OCI-LY7 (cell line): ENCODE results near the gene INTS1. TPM values are rescaled to one million over a fixed set of nuclear protein-coding genes. Genes with fewer than 3 reads are reported as not detected.

Source experiments
- BruUV-seq: library from RNA; stranded (reverse); fragments of 400-500 nt; replicated peaks from 2 replicates; lab custom pipeline; 2021; lab: Mats Ljungman, UMichigan
- CTCF ChIA-PET: fragments of 300-600 bp; sonication (Branson Sonifier 250); formaldehyde crosslinking; loops from one replicate; lab custom pipeline; 2022; ENCODE audit warnings: antibody characterized with exemption; ENCODE audit not compliant: unreplicated experiment; lab: Charles Lee
- POLR2A ChIA-PET: fragments of 300-600 bp; sonication (Branson Sonifier 250); formaldehyde crosslinking; loops from one replicate; lab custom pipeline; 2022; ENCODE audit warnings: antibody characterized with exemption; lab: Charles Lee
- DNase-seq: peaks from one replicate; pipeline ENCODE4 v3.0.0-alpha.2; 2015; ENCODE audit warnings: low spot score
- H2AFZ ChIP-seq: fragments of 200-600 bp; sonication (generic), shearing (Covaris generic); 2 replicates; pipeline ENCODE4 v1.6.1; 2014; ENCODE audit warnings: mild to moderate bottlenecking, antibody characterized with exemption, low read length, moderate library complexity
- H3K27ac ChIP-seq: fragments of 200-600 bp; sonication (generic); 2 replicates; pipeline ENCODE4 v1.5.1; 2014; ENCODE audit warnings: mixed run types, low read depth, mild to moderate bottlenecking, moderate library complexity, low read length, inconsistent platforms; ENCODE audit not compliant: poor library complexity, severe bottlenecking
- H3K36me3 ChIP-seq: fragments of 200-600 bp; sonication (generic); 2 replicates; pipeline ENCODE4 v1.6.1; 2014; ENCODE audit warnings: mild to moderate bottlenecking, antibody characterized with exemption, low read length, moderate library complexity, mixed read lengths; ENCODE audit not compliant: insufficient read depth
- H3K4me1 ChIP-seq: fragments of 200-600 bp; sonication (generic); 2 replicates; pipeline ENCODE4 v1.5.1; 2014; ENCODE audit warnings: mild to moderate bottlenecking, low read length; ENCODE audit not compliant: insufficient read depth, poor library complexity, severe bottlenecking
- H3K4me2 ChIP-seq: fragments of 200-600 bp; sonication (generic); 2 replicates; pipeline ENCODE4 v1.6.1; 2014; ENCODE audit warnings: mild to moderate bottlenecking, low read length
- H3K4me3 ChIP-seq: fragments of 200-600 bp; sonication (generic); 2 replicates; pipeline ENCODE4 v1.5.1; 2014; ENCODE audit warnings: mild to moderate bottlenecking, low read depth, low read length; ENCODE audit not compliant: poor library complexity, severe bottlenecking
- H3K79me2 ChIP-seq: fragments of 200-600 bp; sonication (generic); 2 replicates; pipeline ENCODE4 v1.6.1; 2016; ENCODE audit warnings: low read depth, mild to moderate bottlenecking, low read length, moderate library complexity, mixed read lengths; ENCODE audit not compliant: insufficient read depth
- H3K9me2 ChIP-seq: fragments of 200-600 bp; sonication (generic); 2 replicates; pipeline ENCODE4 v1.6.1; 2016; ENCODE audit warnings: mild to moderate bottlenecking, low read length, mixed read lengths; ENCODE audit not compliant: insufficient read depth
- H3K9me3 ChIP-seq: fragments of 200-600 bp; sonication (generic); 2 replicates; pipeline ENCODE4 v1.6.1; 2014; ENCODE audit warnings: mild to moderate bottlenecking, mixed run types, low read length, mixed read lengths
- H4K20me1 ChIP-seq: fragments of 200-600 bp; sonication (generic); 2 replicates; pipeline ENCODE4 v1.6.1; 2014; ENCODE audit warnings: mild to moderate bottlenecking, antibody characterized with exemption, low read length, moderate library complexity, mixed read lengths; ENCODE audit not compliant: insufficient read depth
- EZH2phosphoT487 ChIP-seq: fragments of 200-600 bp; sonication (generic); IDR thresholded peaks from 2 replicates; pipeline ENCODE4 v1.6.1; 2018; ENCODE audit warnings: low read depth, borderline replicate concordance, mild to moderate bottlenecking, mixed run types, antibody characterized with exemption, low read length, moderate library complexity, mixed read lengths
- intact Hi-C: fragments of 100-400 bp; cut with micrococcal nuclease; formaldehyde crosslinking; loops from one replicate; pipeline ENCODE4 v1.10.0; 2022; ENCODE audit not compliant: unreplicated experiment
- total RNA-seq, 2 experiments: library from RNA; depleted of rRNA in 1 of 2; stranded (reverse); fragments of >200 nt in 1 of 2; shearing (Covaris generic) in 1 of 2; gene quantifications; 2 replicates each; pipeline ENCODE4 v1.2.3, GENCODE V29; 2014 to 2022
- TF ChIP-seq, protein P1 (sequence below): fragments of 200-600 bp; sonication (generic); conservative IDR thresholded peaks from 2 replicates; pipeline ENCODE4 v1.5.1; 2014; ENCODE audit warnings: mild to moderate bottlenecking, antibody characterized with exemption, low read length, moderate library complexity, mixed read lengths

Gene INTS1
- total RNA-seq, 2 experiments from 2014 or later, result 83.6 to 188 TPM

DNA sequence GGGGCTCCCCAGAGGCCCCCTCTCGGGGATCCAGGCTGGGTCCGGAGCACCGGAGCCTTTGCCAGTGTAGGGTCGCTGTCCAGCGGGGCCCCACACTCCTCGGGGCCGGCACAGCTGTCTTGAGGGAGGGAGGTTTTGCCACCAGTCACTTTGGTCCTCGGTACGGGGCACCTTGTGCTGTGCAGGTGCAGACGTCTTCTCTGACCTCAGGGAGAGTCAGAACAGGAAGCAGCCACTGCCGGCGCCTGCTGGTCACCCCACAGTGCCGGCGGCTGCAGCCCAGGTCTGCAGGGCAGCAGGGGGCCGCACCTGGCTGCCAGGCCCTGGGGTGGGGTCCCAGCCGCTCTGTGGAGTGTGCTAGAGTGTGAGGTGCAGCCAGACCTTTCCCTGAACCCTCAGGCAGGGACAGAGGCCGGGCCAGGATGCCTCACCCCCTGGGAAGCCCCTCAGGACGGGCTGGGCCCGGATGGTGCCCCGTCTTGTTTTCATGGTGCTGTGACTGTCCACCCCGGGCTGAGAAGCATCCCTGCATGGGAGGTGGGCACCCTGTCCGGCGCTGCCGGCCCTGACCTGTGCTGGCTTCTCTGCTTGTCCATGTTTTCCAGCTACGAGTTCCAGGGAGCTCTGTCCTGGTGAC, 34.5 kb upstream of the INTS1 start:
- peaks cover 2% of the 10 kb centered on the region for H3K4me1 ChIP-seq
- intact Hi-C loops, result no loop called here
- ChIA-PET POLR2A (no interaction called here), CTCF (interaction anchor here (0.5 kb wide), 1 partner anchor 22 kb away, joined by 6 read pairs; no protein-coding TSS in a partner anchor)
- H3K9me3 ChIP-seq, result no peaks in the 10 kb centered on the region
- BruUV-seq, result no TSS peak
- no peak overlapping the region for H3K4me3 ChIP-seq
- no peak overlapping the region for H3K27ac ChIP-seq
- H3K4me2 ChIP-seq, result no peak overlapping the region
- TF ChIP-seq EZH2phosphoT487, result no peak
- H3K36me3 ChIP-seq, result peaks cover 72% of the 10 kb centered on the region
- H4K20me1 ChIP-seq, result no peaks in the 10 kb centered on the region; the same call in 1 of the 2 replicates
- DNase-seq, result no peak
- H3K9me2 ChIP-seq, result no peaks in the 10 kb centered on the region
- H3K79me2 ChIP-seq, result peaks cover 20% of the 10 kb centered on the region
- no peak overlapping the region for H2AFZ ChIP-seq

DNA sequence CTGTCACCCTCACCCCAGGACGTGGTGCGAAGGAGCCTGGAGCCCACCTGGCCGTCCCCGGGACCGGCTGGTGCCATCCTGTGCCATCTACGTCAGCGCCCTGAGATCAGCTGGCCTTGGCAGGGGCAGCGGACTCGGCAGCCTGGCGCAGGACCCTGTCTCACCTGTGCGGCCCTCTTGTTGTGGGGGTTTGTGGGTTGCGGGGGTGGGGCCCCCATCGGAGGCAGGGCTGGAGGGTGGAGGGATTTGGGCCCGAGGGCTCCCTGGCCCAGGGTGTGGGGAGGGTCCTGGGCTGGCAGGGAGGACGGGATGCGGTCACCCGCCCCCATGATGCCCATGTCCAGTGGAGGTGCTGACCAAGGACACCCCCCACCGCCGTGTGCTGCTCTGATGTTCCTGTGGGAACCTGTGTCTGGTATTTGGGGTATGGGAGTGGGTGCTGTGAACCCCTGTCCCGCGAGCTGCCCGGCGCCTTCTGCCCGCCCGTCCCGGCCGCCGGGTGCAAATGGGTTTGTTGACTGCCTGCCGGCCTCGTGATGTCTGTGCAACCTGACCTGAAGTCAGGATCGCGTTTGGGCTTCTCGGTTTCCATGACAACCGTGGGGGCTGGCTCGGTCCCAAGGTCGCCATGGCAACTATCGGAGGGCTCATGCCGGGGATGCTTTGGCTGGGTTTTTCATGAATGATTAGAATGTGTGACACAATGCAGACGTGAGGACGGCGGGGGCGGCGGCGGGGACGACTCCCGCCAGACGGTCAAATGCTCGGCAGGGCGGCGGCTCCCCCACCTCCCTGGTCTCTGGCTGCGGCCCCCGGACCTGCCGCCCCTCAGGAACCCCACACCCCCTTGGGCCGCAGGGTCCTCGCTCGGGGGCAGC, 33.6 kb upstream of the INTS1 start:
- Histone ChIP-seq H3K9me2 (no peaks in the 10 kb centered on the region), H3K79me2 (peaks cover 29% of the 10 kb centered on the region), H3K9me3 (no peaks in the 10 kb centered on the region), H3K4me3 (no peak overlapping the region), H2AFZ (no peak overlapping the region), H4K20me1 (no peaks in the 10 kb centered on the region; the same call in 1 of the 2 replicates), H3K36me3 (peaks cover 65% of the 10 kb centered on the region), H3K27ac (no peak overlapping the region), H3K4me2 (no peak overlapping the region), H3K4me1 (peaks cover 11% of the 10 kb centered on the region)
- ChIA-PET POLR2A (no interaction called here), CTCF (no interaction called here)
- intact Hi-C loops, result no loop called here
- no TSS peak for BruUV-seq
- no peak for DNase-seq
- TF ChIP-seq, protein P1, sequence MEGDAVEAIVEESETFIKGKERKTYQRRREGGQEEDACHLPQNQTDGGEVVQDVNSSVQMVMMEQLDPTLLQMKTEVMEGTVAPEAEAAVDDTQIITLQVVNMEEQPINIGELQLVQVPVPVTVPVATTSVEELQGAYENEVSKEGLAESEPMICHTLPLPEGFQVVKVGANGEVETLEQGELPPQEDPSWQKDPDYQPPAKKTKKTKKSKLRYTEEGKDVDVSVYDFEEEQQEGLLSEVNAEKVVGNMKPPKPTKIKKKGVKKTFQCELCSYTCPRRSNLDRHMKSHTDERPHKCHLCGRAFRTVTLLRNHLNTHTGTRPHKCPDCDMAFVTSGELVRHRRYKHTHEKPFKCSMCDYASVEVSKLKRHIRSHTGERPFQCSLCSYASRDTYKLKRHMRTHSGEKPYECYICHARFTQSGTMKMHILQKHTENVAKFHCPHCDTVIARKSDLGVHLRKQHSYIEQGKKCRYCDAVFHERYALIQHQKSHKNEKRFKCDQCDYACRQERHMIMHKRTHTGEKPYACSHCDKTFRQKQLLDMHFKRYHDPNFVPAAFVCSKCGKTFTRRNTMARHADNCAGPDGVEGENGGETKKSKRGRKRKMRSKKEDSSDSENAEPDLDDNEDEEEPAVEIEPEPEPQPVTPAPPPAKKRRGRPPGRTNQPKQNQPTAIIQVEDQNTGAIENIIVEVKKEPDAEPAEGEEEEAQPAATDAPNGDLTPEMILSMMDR, result no peak
- no peak for TF ChIP-seq EZH2phosphoT487

DNA sequence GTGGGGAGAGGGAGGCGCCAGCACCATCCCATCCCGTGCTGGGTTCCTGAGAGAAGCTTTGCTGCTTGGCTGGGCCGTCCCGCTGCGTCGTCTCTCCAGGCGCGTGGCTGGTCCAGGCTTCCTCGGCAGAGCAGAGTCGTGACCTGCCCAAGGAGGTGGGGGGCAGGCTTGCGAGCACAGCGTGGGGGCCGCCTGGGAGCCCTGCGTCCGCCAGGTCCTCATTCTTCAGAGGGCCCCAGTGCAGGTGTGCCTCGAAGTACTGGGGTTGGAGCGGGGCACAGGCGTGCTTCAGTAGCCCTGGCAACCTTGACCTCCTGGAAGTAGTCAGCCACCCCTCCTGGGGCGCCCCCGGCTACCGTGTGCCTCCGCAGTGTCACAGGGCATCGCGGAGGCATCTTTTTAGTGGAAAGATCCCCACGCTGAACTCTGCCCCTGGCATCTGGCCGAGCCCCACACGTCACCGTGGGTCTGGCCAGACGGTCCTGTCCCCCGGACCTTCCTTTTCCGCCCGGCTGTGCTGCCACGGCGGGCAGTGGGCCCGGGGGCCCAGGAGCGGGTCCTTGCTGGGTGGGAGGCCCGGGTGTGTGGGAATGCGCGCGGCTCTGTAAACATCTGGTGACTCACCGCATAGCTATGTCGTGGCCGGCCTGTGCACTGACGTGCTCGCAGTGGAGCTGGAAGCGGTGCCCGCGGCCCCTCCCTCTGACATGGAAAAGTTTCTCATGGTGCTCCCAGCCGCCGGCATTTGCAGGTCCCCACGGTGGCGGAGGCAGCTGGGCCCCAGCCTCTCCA, 32.8 kb upstream of the INTS1 start:
- no TSS peak for BruUV-seq
- H3K4me2 ChIP-seq, result no peak overlapping the region
- no peaks in the 10 kb centered on the region for H3K9me2 ChIP-seq
- intact Hi-C loops, result no loop called here
- TF ChIP-seq, protein P1, result no peak
- TF ChIP-seq EZH2phosphoT487, result no peak
- H2AFZ ChIP-seq, result no peak overlapping the region
- H3K4me3 ChIP-seq, result no peak overlapping the region
- CTCF ChIA-PET, result no interaction called here
- H3K9me3 ChIP-seq, result no peaks in the 10 kb centered on the region
- POLR2A ChIA-PET, result no interaction called here
- H4K20me1 ChIP-seq, result peaks cover 5% of the 10 kb centered on the region
- peaks cover 37% of the 10 kb centered on the region for H3K79me2 ChIP-seq
- DNase-seq, result no peak
- H3K36me3 ChIP-seq, result peaks cover 57% of the 10 kb centered on the region
- H3K4me1 ChIP-seq, result peaks cover 20% of the 10 kb centered on the region
- H3K27ac ChIP-seq, result no peak overlapping the region
